HG02588 (cell line): ENCODE results near the gene ATOH8.

ENCODE experiments used
- ATAC-seq: cut with Tn5 transposase; IDR thresholded peaks from one replicate; pipeline ENCODE4 v1.9.1; 2021; ENCODE audit warnings: mild to moderate bottlenecking, moderate library complexity; ENCODE audit not compliant: unreplicated experiment

ATOH8 gene

GRCh38 chr2:85753035-85753524 lies 711 bp upstream of the ATOH8 start:
- ATAC-seq, result no peak

GRCh38 chr2:85754313-85755095 lies 713 bp downstream of the ATOH8 start:
- no peak for ATAC-seq

GRCh38 chr2:85755122-85756027 lies 1.6 kb downstream of the ATOH8 start:
- ATAC-seq, result no peak

- ATAC-seq, result no peak
Observed at GRCh38 chr2:85756195-85756594, 2.4 kb downstream of the ATOH8 start.

GRCh38 chr2:85756822-85757435 lies 3.1 kb downstream of the ATOH8 start:
- ATAC-seq, result no peak

- ATAC-seq, result no peak
Observed at GRCh38 chr2:85757860-85758259, 4.1 kb downstream of the ATOH8 start.

- ATAC-seq, result no peak
Observed at GRCh38 chr2:85758361-85759256, 4.8 kb downstream of the ATOH8 start.

GRCh38 chr2:85759257-85759613 lies 5.4 kb downstream of the ATOH8 start:
- ATAC-seq, result no peak

- ATAC-seq, result no peak
Observed at GRCh38 chr2:85760371-85760770, 6.6 kb downstream of the ATOH8 start.

GRCh38 chr2:85760872-85761271 lies 7.1 kb downstream of the ATOH8 start:
- ATAC-seq, result no peak

GRCh38 chr2:85761512-85761944 lies 7.7 kb downstream of the ATOH8 start:
- no peak for ATAC-seq

GRCh38 chr2:85761946-85762345 lies 8.2 kb downstream of the ATOH8 start:
- ATAC-seq, result no peak

GRCh38 chr2:85763132-85763531 lies 9.3 kb downstream of the ATOH8 start:
- ATAC-seq, result no peak

- no peak for ATAC-seq
Observed at GRCh38 chr2:85763831-85764230, 10.0 kb downstream of the ATOH8 start.

- ATAC-seq, result no peak
Observed at GRCh38 chr2:85765081-85765731, 11.4 kb downstream of the ATOH8 start.

GRCh38 chr2:85766229-85766628 lies 12.4 kb downstream of the ATOH8 start:
- ATAC-seq, result no peak

- no peak for ATAC-seq
Observed at GRCh38 chr2:85767803-85768665, 14.2 kb downstream of the ATOH8 start.

- no peak for ATAC-seq
Observed at GRCh38 chr2:85768713-85769112, 14.9 kb downstream of the ATOH8 start.
